Hematopoietic multipotent progenitor cell treated with erythropoietin and hydrocortisone succinate and interleukin-3 and kit ligand, for 15 days (in vitro differentiated cells): ENCODE data around the gene ZNF217.
"Not testable (repeated sequence)": the region's sequence is repeated elsewhere in the genome, so short reads cannot be mapped to it uniquely, and the experiment has no call there.

Experiments
- DNase-seq: peaks from one replicate; pipeline ENCODE4 v3.0.0-alpha.2; 2015; ENCODE audit warnings: low spot score

Gene ZNF217

DNA sequence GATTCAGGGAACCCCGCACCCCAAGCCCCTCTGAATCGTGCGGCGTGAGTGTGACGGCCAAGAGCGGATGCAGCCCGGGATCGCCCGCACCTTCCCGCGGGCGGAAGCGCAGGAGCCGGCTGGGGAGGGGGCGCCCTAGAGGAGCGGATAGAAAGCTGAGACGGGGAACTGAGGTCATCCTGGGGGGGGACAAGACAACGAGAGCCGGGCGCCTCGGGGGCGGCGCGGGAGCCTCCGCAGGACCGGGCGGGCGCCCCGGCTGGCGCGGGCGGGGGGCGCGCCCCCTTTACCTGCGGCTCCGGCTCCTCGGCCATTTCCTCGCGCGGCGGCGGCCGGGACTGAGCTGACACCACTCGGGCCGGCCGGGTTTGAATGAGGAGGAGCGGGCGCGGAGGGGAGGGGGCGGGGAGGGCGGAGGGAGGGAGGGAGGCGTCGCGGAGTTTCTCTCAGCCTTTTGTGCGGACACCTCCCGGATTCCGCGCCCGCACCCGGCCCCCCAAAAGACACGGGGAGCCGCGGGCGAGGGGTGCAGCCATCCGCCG, at the start of gene ZNF217:
ZNF217 (minus strand) TSS at position 374 of the 542 bp plus-strand sequence. CDS start 11,013 bp downstream, outside the sequence.
- DNase-seq: peak; percentile 43

GRCh38 chr20:53643031-53643832, 49.6 kb upstream of the ZNF217 start:
- no peak for DNase-seq

- DNase-seq: peak; percentile 47
These were observed 48.8 kb upstream of the ZNF217 start for GRCh38 chr20:53642196-53643030.

DNA sequence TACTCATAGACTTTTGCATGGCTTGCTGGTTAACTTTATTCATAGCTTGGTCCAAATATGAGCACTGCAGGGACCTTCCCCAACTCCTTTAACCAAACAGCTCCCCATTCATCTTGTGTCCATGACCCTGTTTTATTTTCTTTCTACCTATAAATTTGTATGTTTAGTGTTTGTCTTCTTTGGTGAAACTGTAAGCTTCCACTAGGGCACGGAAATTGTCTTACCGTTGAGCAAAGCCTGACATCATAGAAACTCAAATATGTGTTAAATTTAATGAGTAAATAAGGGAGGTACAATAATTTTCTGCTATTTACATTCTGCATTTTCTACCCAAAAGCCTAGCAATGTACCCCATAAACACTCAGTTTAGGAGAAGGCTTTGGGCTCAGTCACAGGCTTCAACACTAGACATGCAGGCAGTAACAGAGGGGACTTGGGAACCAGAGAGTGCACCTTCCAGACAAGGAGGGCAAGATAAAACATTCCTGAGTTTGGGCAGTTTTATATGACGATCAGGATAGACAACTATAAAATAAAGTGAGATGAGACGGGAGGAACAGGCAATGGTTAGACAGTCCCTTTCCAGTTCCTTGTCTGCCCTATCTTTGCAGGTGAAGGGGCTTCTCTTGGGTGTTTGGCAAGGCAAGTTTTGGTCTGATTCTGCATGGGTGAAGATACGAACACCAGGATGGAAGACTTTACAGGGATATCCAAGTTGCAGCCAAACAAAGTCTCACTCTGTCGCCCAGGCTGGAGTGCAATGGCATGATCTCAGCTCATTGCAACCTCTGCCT, 46.2 kb upstream of the ZNF217 start:
- DNase-seq: no peak

- no peak for DNase-seq
These were observed 45.5 kb upstream of the ZNF217 start for GRCh38 chr20:53639128-53639527.

DNA sequence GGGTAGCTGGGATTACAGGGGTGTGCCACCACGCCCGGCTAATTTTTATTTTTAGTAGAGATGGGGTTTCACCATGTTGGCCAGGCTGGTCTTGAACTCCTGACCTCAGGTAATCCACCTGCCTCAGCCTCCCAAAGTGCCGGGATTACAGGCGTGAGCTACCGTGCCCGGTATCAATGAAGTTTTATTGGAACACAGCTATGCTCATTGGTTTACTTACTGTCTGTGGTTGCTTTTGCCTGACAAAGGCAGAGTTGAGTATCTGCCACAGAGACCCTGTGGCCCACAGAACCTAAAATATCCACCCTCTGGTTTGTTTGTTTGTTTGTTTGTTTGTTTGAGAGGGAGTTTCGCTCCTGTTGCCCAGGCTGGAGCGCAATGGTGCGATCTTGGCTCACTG, 43.7 kb upstream of the ZNF217 start:
- not testable (repeated sequence) for DNase-seq

DNA sequence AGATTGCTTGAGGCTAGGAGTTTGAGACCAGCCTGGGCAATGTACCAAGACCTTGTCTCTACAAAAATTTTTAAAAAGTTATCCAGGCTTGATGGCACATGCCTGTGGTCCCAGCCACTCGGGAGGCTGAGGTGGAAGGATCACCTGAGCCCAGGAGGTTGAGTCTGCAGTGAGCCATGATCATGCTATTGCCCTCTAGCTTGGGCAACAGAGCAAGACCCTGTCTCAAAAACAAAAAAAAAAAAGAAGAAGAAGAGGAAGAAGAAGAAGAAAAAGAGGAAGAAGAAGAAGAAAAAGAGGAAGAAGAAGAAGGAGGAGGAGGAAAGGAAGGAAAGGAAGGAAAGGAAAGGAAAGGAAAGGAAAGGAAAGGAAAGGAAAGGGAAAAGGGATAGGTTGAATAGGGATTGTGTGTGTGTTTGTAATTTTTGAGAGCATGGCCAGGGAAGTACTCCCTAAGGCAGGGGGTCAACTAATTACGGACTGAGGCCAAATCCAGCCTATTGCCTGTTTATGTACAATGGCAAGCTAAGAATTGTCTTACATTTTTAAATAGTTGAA, 43.0 kb upstream of the ZNF217 start:
- DNase-seq: no peak

- no peak for DNase-seq
These were observed 41.6 kb upstream of the ZNF217 start for GRCh38 chr20:53635221-53635620.

GRCh38 chr20:53631909-53632662, 38.4 kb upstream of the ZNF217 start:
- no peak for DNase-seq

DNA sequence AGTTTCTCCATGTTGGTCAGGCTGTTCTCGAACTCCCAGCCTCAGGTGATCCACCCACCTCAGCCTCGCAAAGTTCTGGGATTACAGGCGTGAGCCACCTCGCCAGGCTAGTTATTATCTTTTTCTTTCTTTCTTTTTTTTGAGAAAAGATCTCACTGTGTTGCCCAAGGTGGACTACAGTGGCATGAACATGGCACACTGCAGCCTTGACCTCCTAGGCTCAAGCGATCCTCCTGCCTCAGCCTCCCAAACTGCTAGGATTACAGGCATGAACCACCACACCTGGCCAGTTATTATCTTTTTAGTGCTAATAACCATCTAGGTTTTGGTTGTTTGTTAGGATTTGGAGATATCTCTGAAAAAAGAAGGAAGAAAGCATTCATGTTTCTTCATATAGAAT, 35.8 kb upstream of the ZNF217 start:
- no peak for DNase-seq

DNA sequence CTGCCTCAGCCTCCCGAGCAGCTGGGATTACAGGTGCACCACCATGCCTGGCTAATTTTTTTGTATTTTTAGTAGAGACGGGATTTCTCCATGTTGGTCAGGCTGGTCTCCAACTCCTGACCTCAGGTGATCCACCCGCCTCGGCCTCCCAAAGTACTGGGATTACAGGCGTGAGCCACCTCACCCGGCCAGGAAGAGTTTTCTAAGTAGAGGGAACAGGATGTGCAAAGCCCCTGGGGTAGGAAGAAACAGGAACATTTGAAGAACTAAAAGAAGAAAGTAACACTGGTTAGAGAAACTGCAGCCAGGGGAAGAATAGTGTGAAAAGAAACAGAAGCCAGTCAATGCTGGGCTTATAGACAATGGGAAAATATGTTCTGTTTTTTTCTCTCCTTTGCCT, 35.1 kb upstream of the ZNF217 start:
- not testable (repeated sequence) for DNase-seq

DNA sequence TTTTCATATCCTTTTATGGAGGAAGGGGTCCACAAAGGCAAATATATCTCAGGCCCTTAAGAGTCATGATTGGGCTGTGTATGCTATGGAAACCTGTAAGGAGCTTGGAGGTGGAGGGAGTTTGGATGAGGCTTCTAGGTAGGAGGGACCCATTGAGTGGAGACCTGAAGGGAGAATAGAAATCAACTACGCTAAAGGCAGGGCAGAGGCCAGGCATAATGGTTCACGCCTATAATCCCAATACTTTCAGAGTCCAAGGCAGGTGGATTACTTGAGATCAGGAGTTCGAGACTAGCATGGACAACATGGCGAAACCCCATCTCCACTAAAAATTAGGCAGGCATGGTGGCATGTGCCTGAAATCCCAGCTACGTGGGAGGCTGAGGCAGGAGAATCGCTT, 34.4 kb upstream of the ZNF217 start:
- DNase-seq: no peak

- not testable (repeated sequence) for DNase-seq
These were observed 33.4 kb upstream of the ZNF217 start for GRCh38 chr20:53627001-53627400.

GRCh38 chr20:53626584-53626983, 32.9 kb upstream of the ZNF217 start:
- no peak for DNase-seq

GRCh38 chr20:53625311-53626129, 31.9 kb upstream of the ZNF217 start:
- DNase-seq: no peak

- DNase-seq: not testable (repeated sequence)
These were observed 31.2 kb upstream of the ZNF217 start for GRCh38 chr20:53624927-53625250.

GRCh38 chr20:53623454-53624211, 30.0 kb upstream of the ZNF217 start:
- peak; percentile 75 for DNase-seq

GRCh38 chr20:53623134-53623453, 29.5 kb upstream of the ZNF217 start:
- no peak for DNase-seq
